GM21576 (cell line): ENCODE results near the gene CATSPERD.

Experiments
- ATAC-seq: cut with Tn5 transposase; IDR thresholded peaks from one replicate; pipeline ENCODE4 v1.9.1; 2021; ENCODE audit warnings: mild to moderate bottlenecking, moderate library complexity; ENCODE audit not compliant: unreplicated experiment

CATSPERD gene

DNA sequence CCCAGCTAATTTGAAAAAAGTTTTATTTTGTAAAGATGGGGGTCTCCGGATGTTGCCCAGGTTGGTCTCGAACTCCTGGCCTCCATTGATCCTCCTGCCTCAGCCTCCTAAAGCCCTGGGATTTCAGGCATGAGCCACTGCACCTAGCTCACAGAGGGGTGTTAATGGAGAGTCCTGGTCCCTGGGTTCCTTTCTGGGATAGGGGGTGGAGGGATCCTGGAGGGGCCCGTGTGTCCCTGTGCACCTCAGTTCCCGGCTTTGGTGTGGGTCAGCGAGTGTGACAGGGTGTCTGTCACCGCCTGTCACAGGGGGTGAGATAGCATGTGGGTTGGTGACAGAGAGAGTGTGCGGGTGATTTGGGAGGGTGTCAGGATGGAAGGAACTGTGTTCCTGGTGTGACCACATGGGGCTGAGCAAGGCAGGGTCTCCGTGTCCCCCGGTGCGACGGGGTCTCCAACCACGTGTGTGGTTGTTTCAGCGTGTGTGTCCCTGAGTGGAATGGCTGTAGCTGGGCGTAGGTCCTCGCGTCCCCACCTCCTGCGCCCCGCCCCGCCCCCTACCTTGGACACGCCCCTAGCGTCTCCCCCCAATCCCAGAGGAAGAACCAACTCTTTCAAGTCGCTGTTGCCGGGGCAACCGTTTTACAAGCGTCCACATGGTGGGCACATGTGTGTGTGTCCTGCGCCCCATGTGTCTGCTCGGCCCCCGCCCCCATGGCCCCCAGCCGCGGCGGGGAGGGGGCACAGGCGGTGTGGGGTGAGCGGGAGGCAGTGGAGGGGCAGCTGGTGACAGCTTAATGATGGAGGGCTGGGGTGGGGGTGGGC is 81.6 kb downstream of the CATSPERD start:
- no peak for ATAC-seq

DNA sequence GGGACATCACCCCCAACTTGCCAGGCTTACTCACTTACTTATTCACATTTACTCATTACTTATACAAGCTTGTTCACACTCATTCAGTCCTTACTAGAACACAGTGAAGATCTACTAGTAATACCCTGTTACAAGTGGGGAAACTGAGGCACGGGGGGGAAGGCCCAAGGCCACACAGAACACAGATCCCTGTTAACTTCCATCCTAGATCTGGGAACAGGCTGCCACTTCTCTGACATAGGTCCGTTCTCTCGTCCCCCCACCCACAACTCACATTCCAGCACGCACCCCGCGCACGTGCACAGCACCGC is 83.0 kb downstream of the CATSPERD start:
- ATAC-seq, result no peak

DNA sequence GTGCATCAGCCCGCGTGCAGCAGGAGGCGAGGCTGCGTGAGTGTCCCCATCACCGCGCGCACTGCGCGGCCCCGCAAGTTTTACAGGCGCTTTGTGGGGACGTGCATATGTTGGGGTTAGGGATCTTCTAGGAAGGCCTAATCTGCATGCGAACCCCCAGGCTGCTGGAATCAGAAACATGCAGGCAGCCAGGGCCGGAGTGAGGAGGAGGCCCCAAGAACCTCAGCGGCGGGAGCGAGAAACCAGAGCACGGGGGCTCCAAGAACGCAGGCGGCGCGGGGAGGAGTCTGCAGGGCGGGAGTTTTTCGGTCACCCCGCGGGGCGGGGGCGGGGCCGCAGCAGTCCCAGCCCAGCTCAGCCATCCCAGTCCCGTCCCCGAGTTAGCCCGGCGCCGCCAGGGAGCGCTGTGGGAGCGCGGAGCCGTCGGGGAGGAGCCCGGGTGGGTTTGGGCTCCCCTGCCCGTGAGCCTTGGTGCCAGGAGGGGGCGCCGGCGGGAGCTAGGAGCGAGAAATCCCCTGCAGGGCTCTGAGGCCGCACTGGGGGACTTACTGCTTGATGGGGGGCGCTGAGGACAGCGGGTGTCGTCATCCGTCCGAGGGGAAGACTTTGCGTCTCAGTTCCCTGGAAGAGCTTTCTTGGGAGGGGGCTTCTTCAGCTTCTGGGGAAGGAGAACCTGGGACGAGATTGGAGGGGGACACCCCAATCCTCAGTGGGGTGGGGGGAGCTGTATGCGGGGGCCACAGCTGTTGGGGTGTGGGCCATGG is 83.5 kb downstream of the CATSPERD start:
- peak; percentile 49 for ATAC-seq

GRCh38 chr19:5804516-5805461 is 84.4 kb downstream of the CATSPERD start, which contains the start of gene NRTN:
NRTN (plus strand) TSS chr19:5805067; CDS start chr19:5824166, 19,099 bp downstream.
- no peak for ATAC-seq

DNA sequence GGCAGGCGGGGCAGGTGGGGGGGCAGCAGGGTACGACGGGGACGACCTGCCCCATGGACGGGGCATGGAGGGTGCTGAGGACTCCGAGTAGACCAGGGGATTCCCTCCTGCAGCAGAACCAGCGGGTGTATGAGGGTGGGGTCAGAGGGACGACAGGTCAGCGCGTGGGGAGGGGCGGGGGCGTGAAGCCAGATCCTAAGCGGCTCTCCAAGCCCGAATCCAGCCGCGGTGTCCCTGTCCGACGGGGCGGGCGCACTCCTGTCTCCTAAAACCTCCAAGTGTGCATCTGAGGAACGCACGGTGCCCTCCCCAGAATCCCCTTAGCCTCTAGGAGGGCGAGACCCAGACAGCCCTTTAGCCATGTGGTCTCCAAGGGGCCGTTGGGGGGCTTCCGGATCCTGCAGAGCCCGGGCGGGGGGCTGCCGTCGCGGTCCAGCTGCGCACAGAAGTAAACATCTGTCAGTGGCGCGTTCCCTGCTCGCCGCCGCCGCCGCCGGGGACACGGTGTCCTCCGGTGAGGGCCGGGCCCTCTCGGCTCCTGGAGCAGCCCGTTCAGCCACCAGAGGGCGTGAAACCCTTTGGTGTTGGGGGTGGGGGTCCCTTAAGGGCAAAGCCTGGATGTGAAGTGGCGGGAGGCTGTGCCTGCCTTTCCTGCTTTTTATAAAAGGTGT is 85.2 kb downstream of the CATSPERD start:
- no peak for ATAC-seq

- ATAC-seq, result no peak
These were observed 85.7 kb downstream of the CATSPERD start for GRCh38 chr19:5806133-5806489.

DNA sequence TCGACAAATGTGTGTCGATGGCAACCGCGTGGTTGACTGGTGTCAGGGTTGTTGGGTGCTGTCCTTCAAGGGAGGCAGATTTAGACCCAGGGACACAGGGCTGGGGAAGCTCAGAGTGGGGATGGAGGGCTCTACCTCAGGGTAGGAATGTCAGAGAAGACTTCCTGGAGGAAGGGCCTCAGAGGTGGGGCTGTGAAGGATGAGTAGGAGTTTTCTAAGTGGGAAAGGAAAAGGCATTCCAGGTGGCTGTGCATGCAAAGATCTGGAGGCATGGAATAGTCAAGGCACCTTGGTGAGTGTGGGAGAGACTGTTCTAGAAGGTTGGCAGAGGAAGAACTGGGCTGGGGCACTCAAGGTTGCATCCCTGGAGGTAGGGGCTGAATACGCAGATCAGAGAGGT is 86.5 kb downstream of the CATSPERD start:
- no peak for ATAC-seq

GRCh38 chr19:5808120-5808816 is 87.8 kb downstream of the CATSPERD start:
- ATAC-seq, result no peak

DNA sequence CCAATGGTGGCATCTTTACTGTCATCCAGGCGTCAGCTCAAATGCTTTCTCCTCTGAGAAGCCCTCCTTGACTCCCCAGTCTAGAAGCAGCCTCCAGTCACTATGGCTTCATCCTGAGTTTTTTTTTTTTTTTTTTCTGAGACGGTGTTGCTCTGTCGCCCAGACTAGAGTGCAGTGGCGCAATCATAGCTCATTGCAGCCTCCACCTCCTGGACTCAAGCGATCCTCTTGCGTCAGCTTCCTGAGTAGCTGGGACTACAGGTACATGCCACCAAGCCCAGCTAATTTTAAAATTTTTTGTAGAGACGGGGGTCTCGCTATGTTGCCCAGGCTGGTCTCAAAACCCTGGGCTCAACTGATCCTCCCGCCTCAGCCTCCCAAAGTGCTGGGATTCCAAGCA is 88.6 kb downstream of the CATSPERD start:
- no peak for ATAC-seq

GRCh38 chr19:5809469-5809868 is 89.0 kb downstream of the CATSPERD start:
- ATAC-seq, result no peak

DNA sequence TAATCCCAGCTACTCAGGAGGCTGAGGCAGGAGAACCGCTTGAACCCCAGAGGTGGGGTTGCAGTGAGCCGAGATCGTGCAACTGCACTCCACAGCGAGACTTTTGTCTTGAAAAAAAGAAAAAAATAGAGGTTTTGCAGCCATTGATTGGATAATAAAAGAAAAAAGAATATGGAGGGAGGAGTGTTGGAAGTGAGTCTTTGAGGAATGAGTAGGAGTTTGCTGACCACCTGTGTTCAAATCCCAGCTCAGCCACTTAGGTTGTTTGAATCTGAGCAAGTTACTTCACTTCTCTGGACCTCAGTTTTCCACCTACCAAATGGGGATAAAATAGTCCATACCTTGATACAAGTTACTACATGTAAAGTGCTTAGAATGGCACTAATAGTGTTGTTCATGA is 90.7 kb downstream of the CATSPERD start:
- ATAC-seq, result no peak

DNA sequence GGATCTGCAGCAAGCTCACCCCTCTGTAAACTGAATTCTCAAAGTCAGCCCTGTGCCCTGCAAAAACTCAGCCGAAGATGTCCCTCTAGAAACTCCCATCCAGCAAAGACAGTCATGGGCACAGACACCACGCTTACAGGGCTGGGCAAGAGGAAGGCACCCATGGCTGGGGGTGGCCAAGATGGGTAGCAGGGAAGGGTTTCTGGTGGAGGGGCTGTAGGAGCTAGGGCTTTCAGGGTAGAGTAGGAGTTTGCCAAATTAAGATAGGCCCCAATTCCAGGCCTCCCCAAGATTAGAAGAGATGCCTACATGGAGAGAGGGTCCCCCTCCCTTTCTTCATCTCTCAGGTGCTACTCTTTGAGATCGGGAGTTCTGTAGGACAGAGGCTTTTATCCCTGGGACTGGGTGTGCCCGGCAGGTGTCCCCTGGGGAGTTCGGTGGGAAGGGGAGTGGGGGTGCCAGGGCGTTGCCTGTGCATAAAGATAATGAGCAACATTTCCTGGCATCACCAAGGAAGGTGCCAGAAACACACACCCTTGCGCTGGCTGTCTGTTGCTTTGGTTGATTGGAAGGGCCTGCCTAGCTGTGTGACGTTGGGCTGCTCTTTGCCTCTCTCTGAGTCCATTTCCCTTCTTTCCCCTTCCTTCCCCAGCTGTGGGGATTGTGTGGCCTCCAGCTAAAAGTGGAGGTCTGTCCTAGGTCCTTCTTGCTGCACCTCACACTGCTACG is 93.8 kb downstream of the CATSPERD start:
- ATAC-seq, result no peak

DNA sequence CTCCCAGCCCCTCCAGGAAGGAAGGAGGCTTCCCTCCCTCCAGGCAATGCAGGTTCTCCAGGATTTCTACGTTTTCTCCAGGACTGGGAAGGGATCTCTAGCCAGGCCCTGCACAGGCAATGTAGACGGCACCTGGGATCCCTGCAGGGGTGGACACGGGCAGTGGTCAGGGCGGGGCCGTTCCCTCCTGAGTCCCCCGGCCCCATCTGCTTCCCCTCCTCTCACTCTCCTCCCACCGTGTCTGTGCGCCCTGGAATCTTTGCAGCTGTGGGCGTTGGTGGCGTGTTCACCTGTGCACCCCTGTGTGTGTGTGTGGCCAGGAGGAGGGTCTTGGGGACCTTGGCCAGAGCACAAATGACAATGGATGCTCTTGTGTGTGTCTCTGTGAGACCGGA is 94.4 kb downstream of the CATSPERD start:
- ATAC-seq, result no peak

- ATAC-seq, result no peak
These were observed 96.8 kb downstream of the CATSPERD start for GRCh38 chr19:5817218-5817617.

DNA sequence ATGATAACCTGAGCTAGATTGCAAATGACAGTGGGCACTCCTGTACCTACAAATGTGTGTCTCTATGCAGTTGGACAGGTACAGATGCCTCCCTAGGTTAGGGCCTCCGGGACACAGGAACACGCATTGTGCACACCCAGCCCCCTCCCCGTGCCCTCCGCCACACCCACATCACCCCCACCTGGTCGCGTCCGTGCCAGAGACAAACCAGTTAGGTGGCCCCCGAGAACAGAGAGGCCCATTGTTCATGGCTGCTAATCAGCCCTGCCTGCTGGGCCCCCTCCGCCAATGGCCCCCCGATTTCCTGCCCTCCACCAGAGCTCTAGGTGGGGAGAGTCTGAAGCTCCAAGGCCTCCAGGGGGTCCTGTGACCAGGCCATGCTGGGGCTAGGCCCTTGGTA is 98.2 kb downstream of the CATSPERD start:
- ATAC-seq, result no peak

GRCh38 chr19:5820785-5821184 is 100.3 kb downstream of the CATSPERD start:
- ATAC-seq, result no peak

- no peak for ATAC-seq
These were observed 101.2 kb downstream of the CATSPERD start for GRCh38 chr19:5821521-5822180.

DNA sequence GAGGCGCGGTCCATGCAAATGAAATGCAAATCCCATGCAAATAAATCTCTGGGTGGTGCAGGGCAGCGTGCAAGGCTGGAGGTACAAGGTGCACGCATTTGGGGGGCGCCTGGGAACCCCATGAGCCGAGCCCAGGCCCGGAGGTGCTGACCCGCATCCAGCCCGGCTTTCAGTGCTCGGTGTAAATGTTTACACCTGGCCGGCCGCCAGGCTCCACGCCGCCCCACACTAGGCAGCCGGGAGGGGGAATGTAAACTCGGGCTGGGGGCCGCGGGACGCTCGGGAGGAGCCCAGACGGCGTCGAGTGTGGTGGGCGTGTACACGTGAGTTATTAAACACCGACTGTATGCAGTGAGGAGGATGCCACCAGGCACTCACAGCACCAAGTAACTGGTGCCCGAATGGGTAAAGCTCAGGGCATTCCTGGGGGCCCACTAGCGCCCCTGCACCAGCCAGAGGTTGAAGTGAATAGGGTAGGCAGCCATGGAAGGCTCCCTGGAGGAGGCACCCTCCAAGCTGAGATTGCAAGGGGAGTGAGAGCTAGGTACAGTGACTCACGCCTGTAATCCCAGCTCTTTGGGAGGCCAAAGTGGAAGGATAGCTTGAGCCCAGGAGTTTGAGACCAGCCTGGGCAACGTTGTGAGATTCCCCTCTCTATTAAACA is 101.9 kb downstream of the CATSPERD start:
- no peak for ATAC-seq
